ENCODE results near the gene RPL22L1. TPM values are rescaled to one million over a fixed set of nuclear protein-coding genes. Genes with fewer than 3 reads are reported as not detected.
A peak's percentile ranks its signal among the peaks of the same experiment; 100 is the strongest.

Gene RPL22L1
- total RNA-seq, 6 experiments from 2014 or later = 9.5 to 126 (median 31.1) TPM

DNA sequence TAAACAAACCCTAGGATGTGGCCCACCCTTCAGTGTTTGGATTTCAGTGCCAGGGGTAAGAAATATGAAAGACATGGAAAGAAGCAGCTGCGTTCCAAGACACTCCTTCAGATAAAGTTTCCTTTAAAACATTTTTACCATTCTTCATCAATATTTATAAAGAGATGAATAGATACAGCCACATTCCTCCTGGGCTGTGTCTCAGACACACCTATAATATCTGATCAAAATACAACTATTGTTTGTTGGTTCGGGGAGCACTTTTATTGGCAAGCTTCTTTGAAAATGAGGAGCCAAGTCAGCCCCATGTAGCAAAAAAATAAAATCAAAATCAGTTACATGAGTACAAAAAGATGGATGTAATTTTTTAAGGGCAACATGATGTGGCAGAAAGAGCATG, 53.2 kb downstream of the RPL22L1 start:
- intact Hi-C loops (cut with DNase I) = loop anchor here in 1 of 2 donors (10.0 kb wide), 1 partner anchor 402 kb away; the partner anchor contains the start of gene CLDN11

DNA sequence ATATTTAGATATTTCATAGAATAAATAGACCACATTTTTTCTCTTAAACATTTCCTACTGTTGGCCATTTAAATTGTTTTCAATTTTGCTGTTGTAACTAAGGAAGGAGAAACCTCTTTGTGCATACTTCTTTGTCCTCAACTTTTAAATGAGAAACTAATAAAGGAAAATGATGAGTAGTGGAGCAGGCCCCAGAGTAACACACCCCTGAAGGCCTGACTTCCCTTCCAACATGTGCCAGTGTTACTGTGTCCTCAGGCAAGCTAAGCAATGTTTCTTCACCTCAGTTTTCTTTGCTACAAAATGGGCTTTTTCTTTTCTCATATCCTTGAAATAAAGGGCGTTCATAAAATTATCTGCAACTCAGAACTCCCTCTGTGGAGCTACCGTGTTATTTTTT, 53.7 kb downstream of the RPL22L1 start:
- Histone ChIP-seq H3K4me3 (no peak overlapping the region), H3K27ac (no peak overlapping the region), H3K4me1 (no peaks in the 10 kb centered on the region), H3K9me3 (no peaks in the 10 kb centered on the region), H3K36me3 (no peaks in the 10 kb centered on the region), H3K27me3 (no peaks in the 10 kb centered on the region)
- intact Hi-C loops (cut with DNase I) = loop anchor here in 1 of 2 donors (10.0 kb wide), 1 partner anchor 402 kb away; the partner anchor contains the start of gene CLDN11
- TF ChIP-seq POLR2A (IDR thresholded peaks at IDR 0.05) = no peak
- TF ChIP-seq, protein P1, sequence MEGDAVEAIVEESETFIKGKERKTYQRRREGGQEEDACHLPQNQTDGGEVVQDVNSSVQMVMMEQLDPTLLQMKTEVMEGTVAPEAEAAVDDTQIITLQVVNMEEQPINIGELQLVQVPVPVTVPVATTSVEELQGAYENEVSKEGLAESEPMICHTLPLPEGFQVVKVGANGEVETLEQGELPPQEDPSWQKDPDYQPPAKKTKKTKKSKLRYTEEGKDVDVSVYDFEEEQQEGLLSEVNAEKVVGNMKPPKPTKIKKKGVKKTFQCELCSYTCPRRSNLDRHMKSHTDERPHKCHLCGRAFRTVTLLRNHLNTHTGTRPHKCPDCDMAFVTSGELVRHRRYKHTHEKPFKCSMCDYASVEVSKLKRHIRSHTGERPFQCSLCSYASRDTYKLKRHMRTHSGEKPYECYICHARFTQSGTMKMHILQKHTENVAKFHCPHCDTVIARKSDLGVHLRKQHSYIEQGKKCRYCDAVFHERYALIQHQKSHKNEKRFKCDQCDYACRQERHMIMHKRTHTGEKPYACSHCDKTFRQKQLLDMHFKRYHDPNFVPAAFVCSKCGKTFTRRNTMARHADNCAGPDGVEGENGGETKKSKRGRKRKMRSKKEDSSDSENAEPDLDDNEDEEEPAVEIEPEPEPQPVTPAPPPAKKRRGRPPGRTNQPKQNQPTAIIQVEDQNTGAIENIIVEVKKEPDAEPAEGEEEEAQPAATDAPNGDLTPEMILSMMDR (IDR thresholded peaks at IDR 0.05) = no peak
- ATAC-seq (no peak), DNase-seq (no peak)
- 94% methylated on average over 2 of the region's 2 CpGs for WGBS (ENCODE audit: insufficient coverage, low coverage, low lambda C conversion rate, missing lambda C conversion rate)

More for the DNA sequence above, 53.2 kb downstream of the RPL22L1 start:
- ATAC-seq (no peak), DNase-seq (no peak)
- Histone ChIP-seq H3K4me3 (no peak overlapping the region), H3K27ac (no peak overlapping the region), H3K27me3 (no peaks in the 10 kb centered on the region), H3K4me1 (no peaks in the 10 kb centered on the region), H3K9me3 (no peaks in the 10 kb centered on the region), H3K36me3 (no peaks in the 10 kb centered on the region)
- 84% methylated on average over 2 of the region's 2 CpGs for WGBS (ENCODE audit: insufficient coverage, low coverage, low lambda C conversion rate, missing lambda C conversion rate)
- TF ChIP-seq, protein P1 (IDR thresholded peaks at IDR 0.05) = no peak
- no peak for TF ChIP-seq POLR2A (IDR thresholded peaks at IDR 0.05)

DNA sequence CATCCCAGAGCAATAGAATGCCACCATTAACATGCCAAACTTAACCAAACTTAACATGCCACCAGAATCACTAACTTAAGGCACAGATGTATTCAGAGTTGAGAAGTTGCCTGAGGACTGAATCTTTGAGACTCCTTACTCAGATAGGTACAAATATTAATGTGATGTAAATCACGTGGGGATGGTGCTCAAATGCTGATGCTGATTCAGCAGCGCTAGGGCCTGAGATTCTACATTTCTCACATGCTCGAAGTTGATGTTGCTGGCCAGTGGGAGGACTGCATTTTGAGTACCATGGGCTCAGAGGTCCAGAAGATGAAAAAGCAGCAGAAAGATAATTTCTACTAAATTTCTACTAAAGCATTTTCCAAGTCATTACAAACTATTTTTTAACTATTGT, 54.1 kb downstream of the RPL22L1 start:
- no peak overlapping the region for H3K27ac ChIP-seq
- no peaks in the 10 kb centered on the region for H3K36me3 ChIP-seq
- TF ChIP-seq POLR2A (IDR thresholded peaks at IDR 0.05) = no peak
- TF ChIP-seq, protein P1 (IDR thresholded peaks at IDR 0.05) = no peak
- DNase-seq (no peak), ATAC-seq (no peak)
- H3K4me1 ChIP-seq = no peaks in the 10 kb centered on the region
- H3K27me3 ChIP-seq = no peaks in the 10 kb centered on the region
- H3K4me3 ChIP-seq = no peak overlapping the region
- 81% methylated on average over 3 of the region's 3 CpGs for WGBS (ENCODE audit: insufficient coverage, low coverage, low lambda C conversion rate, missing lambda C conversion rate)
- H3K9me3 ChIP-seq = no peaks in the 10 kb centered on the region
- intact Hi-C loops (cut with DNase I) = loop anchor here in 1 of 2 donors (10.0 kb wide), 1 partner anchor 401 kb away; the partner anchor contains the start of gene CLDN11

DNA sequence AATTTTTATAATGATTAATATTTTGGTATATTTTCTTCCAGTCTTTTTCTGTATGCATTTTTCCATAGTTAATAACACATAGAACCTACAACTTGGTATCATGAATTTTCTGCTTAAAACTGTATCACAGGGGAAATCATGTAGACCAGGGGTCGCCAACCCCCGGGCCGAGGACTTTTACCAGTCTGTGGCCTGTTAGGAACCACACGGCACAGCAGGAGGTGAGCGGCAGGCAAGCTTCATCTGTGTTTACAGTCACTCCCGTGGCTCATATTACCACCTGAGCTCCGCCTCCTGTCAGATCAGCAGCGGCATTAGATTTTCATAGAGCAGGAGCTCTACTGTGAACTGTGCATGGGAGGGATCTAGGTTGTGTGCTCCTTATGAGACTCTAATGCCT, 54.7 kb downstream of the RPL22L1 start:
- no peak overlapping the region for H3K4me3 ChIP-seq
- H3K27me3 ChIP-seq = no peaks in the 10 kb centered on the region
- TF ChIP-seq, protein P1 (IDR thresholded peaks at IDR 0.05) = no peak
- no peak for TF ChIP-seq POLR2A (IDR thresholded peaks at IDR 0.05)
- ATAC-seq (peak; percentile 79 to 93 (median 86)), DNase-seq (peak in 2 of 3 donors; percentile 40 to 56)
- 20% methylated on average over 7 of the region's 8 CpGs for WGBS (ENCODE audit: insufficient coverage, low coverage, low lambda C conversion rate, missing lambda C conversion rate)
- intact Hi-C loops (cut with DNase I) = loop anchor here in 1 of 2 donors (10.0 kb wide), 1 partner anchor 401 kb away; the partner anchor contains the start of gene CLDN11
- no peak overlapping the region for H3K27ac ChIP-seq
- no peaks in the 10 kb centered on the region for H3K4me1 ChIP-seq
- H3K36me3 ChIP-seq = no peaks in the 10 kb centered on the region
- no peaks in the 10 kb centered on the region for H3K9me3 ChIP-seq

Other genes with a start within 250 kb of the RPL22L1 start
- 1 to 10 TPM in 5 of 6 experiments, under 1 TPM in 1; 0.79 to 4.1 (median 2.5) TPM for gene EIF5A2, start 38.4 kb upstream of the RPL22L1 start, total RNA-seq
- 100 to 1,000 TPM; 162 to 465 (median 276) TPM for gene SLC2A2, start 156.5 kb upstream of the RPL22L1 start, total RNA-seq